Astrocyte (in vitro differentiated cells and primary cell): ENCODE data around the gene CDKAL1. TPM values are rescaled to one million over a fixed set of nuclear protein-coding genes. Genes with fewer than 3 reads are reported as not detected.

ENCODE experiments used
- DNase-seq: peaks from one replicate; pipeline ENCODE4 v3.0.0-alpha.2; 2010; ENCODE audit warnings: low read depth
- FAIRE-seq: peaks from 2 replicates; lab custom pipeline; 2011; peaks lifted over from hg19 to GRCh38; lab: Jason Lieb, UNC
- H2AFZ ChIP-seq: 2 replicates; pipeline ENCODE4 v1.6.0; 2012; ENCODE audit warnings: low read depth, low read length, inconsistent platforms
- H3K27ac ChIP-seq: 2 replicates; pipeline ENCODE4 v1.5.1; 2011; ENCODE audit warnings: low read depth, low read length, inconsistent platforms
- H3K27me3 ChIP-seq: 2 replicates; pipeline ENCODE4 v1.6.0; 2011; ENCODE audit warnings: low read length, inconsistent platforms; ENCODE audit not compliant: insufficient read depth
- H3K36me3 ChIP-seq: 2 replicates; pipeline ENCODE4 v1.5.1; 2011; ENCODE audit warnings: low read length, inconsistent platforms; ENCODE audit not compliant: insufficient read depth
- H3K4me1 ChIP-seq: 2 replicates; pipeline ENCODE4 v1.5.1; 2011; ENCODE audit warnings: low read length, inconsistent platforms; ENCODE audit not compliant: insufficient read depth
- H3K4me2 ChIP-seq: 2 replicates; pipeline ENCODE4 v1.6.0; 2012; ENCODE audit warnings: low read length, inconsistent platforms
- H3K4me3 ChIP-seq: 2 replicates; pipeline ENCODE4 v1.5.1; 2011; ENCODE audit warnings: low read depth, mild to moderate bottlenecking, low read length, inconsistent platforms; ENCODE audit not compliant: insufficient read depth
- H3K79me2 ChIP-seq: 2 replicates; pipeline ENCODE4 v1.6.0; 2012; ENCODE audit warnings: mild to moderate bottlenecking, low read length, inconsistent platforms; ENCODE audit not compliant: insufficient read depth
- H3K9ac ChIP-seq: 2 replicates; pipeline ENCODE4 v1.6.0; 2012; ENCODE audit warnings: mild to moderate bottlenecking, low read length, inconsistent platforms
- H3K9me3 ChIP-seq: 2 replicates; pipeline ENCODE4 v1.5.1; 2012; ENCODE audit warnings: low read depth, mild to moderate bottlenecking, low read length, inconsistent platforms; ENCODE audit not compliant: insufficient read depth
- H4K20me1 ChIP-seq: 2 replicates; pipeline ENCODE4 v1.6.0; 2012; ENCODE audit warnings: low read length, inconsistent platforms; ENCODE audit not compliant: insufficient read depth
- H3K27ac Mint-ChIP-seq: one replicate; pipeline ENCODE4 v1.8.0; 2021; ENCODE audit warnings: mild to moderate bottlenecking, mixed read lengths; ENCODE audit not compliant: unreplicated experiment
- H3K27me3 Mint-ChIP-seq: one replicate; pipeline ENCODE4 v1.8.0; 2021; ENCODE audit warnings: low read depth, mixed read lengths; ENCODE audit not compliant: unreplicated experiment
- H3K36me3 Mint-ChIP-seq: one replicate; pipeline ENCODE4 v1.8.0; 2021; ENCODE audit warnings: low read depth, mixed read lengths; ENCODE audit not compliant: unreplicated experiment
- H3K4me1 Mint-ChIP-seq: one replicate; pipeline ENCODE4 v1.8.0; 2021; ENCODE audit warnings: low read depth, mixed read lengths; ENCODE audit not compliant: unreplicated experiment
- H3K4me3 Mint-ChIP-seq: one replicate; pipeline ENCODE4 v1.8.0; 2021; ENCODE audit warnings: mild to moderate bottlenecking, moderate library complexity, mixed read lengths; ENCODE audit not compliant: unreplicated experiment
- H3K9me3 Mint-ChIP-seq: one replicate; pipeline ENCODE4 v1.8.0; 2021; ENCODE audit warnings: mild to moderate bottlenecking, mixed read lengths; ENCODE audit not compliant: unreplicated experiment
- CTCF ChIP-seq: IDR thresholded peaks from 2 replicates; pipeline ENCODE4 v1.5.1; 2011; ENCODE audit warnings: low read depth, mild to moderate bottlenecking, inconsistent platforms, low read length, moderate library complexity; ENCODE audit not compliant: insufficient read depth
- EZH2 ChIP-seq: IDR thresholded peaks from 2 replicates; pipeline ENCODE4 v1.6.1; 2012; ENCODE audit warnings: mild to moderate bottlenecking, low read length, inconsistent platforms; ENCODE audit not compliant: insufficient read depth
- total RNA-seq: library from RNA; stranded (reverse); gene quantifications from 2 replicates; pipeline ENCODE4 v1.2.1, GENCODE V29; 2021

Gene CDKAL1
- total RNA-seq, 1 donor from 2014 or later: 13.7 TPM

- H3K79me2 ChIP-seq: no peaks in the 10 kb centered on the region
- H3K36me3 Mint-ChIP-seq: peaks cover 13% of the 10 kb centered on the region
- H3K4me2 ChIP-seq: no peak overlapping the region
- H3K27ac Mint-ChIP-seq: no peak overlapping the region
- DNase-seq (no peak), FAIRE-seq (no peak)
- H3K4me1 Mint-ChIP-seq: no peaks in the 10 kb centered on the region
- no peak for TF ChIP-seq EZH2
- TF ChIP-seq CTCF: no peak
- no peaks in the 10 kb centered on the region for H3K9me3 ChIP-seq
- H3K4me1 ChIP-seq: no peaks in the 10 kb centered on the region
- no peaks in the 10 kb centered on the region for H3K27me3 Mint-ChIP-seq
- H3K4me3 ChIP-seq: no peak overlapping the region
- H3K36me3 ChIP-seq: peaks cover 5% of the 10 kb centered on the region
- no peak overlapping the region for H3K27ac ChIP-seq
- no peak overlapping the region for H3K4me3 Mint-ChIP-seq
- no peak overlapping the region for H3K9ac ChIP-seq
- peaks cover 2% of the 10 kb centered on the region for H3K9me3 Mint-ChIP-seq
- no peaks in the 10 kb centered on the region for H3K27me3 ChIP-seq
- H2AFZ ChIP-seq: no peak overlapping the region
- H4K20me1 ChIP-seq: no peaks in the 10 kb centered on the region
These were observed 20.6 kb downstream of the CDKAL1 start for GRCh38 chr6:20554817-20555216.

- Histone ChIP-seq H3K9me3 (no peaks in the 10 kb centered on the region), H3K4me2 (no peak overlapping the region), H3K27ac (no peak overlapping the region), H2AFZ (no peak overlapping the region), H3K4me1 (peaks cover 4% of the 10 kb centered on the region), H3K4me3 (no peak overlapping the region), H3K9ac (no peak overlapping the region), H3K36me3 (peaks cover 2% of the 10 kb centered on the region), H3K27me3 (no peaks in the 10 kb centered on the region), H4K20me1 (no peaks in the 10 kb centered on the region), H3K79me2 (no peaks in the 10 kb centered on the region)
- Mint-ChIP-seq H3K36me3 (peaks cover under 1% of the 10 kb centered on the region), H3K4me1 (no peaks in the 10 kb centered on the region), H3K4me3 (no peak overlapping the region), H3K9me3 (peaks cover under 1% of the 10 kb centered on the region), H3K27ac (no peak overlapping the region), H3K27me3 (no peaks in the 10 kb centered on the region)
- TF ChIP-seq EZH2 (no peak), CTCF (no peak)
- FAIRE-seq (no peak), DNase-seq (no peak)
These were observed 25.8 kb downstream of the CDKAL1 start for GRCh38 chr6:20559924-20560551.

GRCh38 chr6:20563377-20563776 is 29.1 kb downstream of the CDKAL1 start:
- H3K79me2 ChIP-seq: no peaks in the 10 kb centered on the region
- H4K20me1 ChIP-seq: no peaks in the 10 kb centered on the region
- DNase-seq (no peak), FAIRE-seq (no peak)
- H3K4me1 Mint-ChIP-seq: peaks cover 3% of the 10 kb centered on the region
- H3K4me3 ChIP-seq: no peak overlapping the region
- H2AFZ ChIP-seq: no peak overlapping the region
- H3K4me3 Mint-ChIP-seq: no peak overlapping the region
- H3K9me3 ChIP-seq: no peaks in the 10 kb centered on the region
- no peak overlapping the region for H3K9ac ChIP-seq
- H3K27ac Mint-ChIP-seq: no peak overlapping the region
- no peaks in the 10 kb centered on the region for H3K9me3 Mint-ChIP-seq
- peaks cover 2% of the 10 kb centered on the region for H3K36me3 Mint-ChIP-seq
- no peak overlapping the region for H3K27ac ChIP-seq
- peaks cover 2% of the 10 kb centered on the region for H3K36me3 ChIP-seq
- H3K27me3 ChIP-seq: no peaks in the 10 kb centered on the region
- TF ChIP-seq CTCF (no peak), EZH2 (no peak)
- H3K4me2 ChIP-seq: no peak overlapping the region
- peaks cover 4% of the 10 kb centered on the region for H3K4me1 ChIP-seq
- H3K27me3 Mint-ChIP-seq: no peaks in the 10 kb centered on the region
